ENCODE measurements around the gene LGALS12.
A peak's percentile ranks its signal among the peaks of the same experiment; 100 is the strongest.

The LGALS12 gene

DNA sequence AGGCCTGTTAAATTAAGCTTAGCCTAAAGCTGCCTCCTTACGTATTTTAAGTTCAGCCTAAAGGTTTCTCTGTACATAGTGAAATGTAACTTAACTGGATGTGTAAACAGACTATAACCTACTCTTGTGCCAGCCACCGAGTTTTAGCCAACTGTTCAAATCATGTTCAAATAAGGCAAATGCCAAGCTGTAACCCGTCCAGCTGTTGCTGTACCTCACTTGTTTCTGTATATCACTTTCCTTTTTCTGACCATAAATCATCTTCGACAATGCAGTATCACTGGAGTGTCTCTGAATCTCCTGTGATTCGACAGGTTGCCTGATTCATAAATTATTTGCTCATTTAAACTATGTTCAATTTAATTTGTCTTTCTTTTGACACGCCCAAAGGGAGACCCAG is 10.9 kb upstream of the LGALS12 start:
- Histone ChIP-seq H3K27ac (no peak overlapping the region), H3K36me3 (no peaks in the 10 kb centered on the region), H3K9me3 (no peaks in the 10 kb centered on the region), H3K4me1 (ENCODE audit: control insufficient read depth in 1 of 2, insufficient read depth in 1 of 2, low read depth in 1 of 2, low read length in 1 of 2) (peaks cover 30 to 42% of the 10 kb centered on the region in 2 experiments), H3K27me3 (peaks cover 11% of the 10 kb centered on the region), H3K4me3 (ENCODE audit: low read depth in 1 of 2, low read length in 1 of 2) (no peak overlapping the region)
- TF ChIP-seq, protein P1, sequence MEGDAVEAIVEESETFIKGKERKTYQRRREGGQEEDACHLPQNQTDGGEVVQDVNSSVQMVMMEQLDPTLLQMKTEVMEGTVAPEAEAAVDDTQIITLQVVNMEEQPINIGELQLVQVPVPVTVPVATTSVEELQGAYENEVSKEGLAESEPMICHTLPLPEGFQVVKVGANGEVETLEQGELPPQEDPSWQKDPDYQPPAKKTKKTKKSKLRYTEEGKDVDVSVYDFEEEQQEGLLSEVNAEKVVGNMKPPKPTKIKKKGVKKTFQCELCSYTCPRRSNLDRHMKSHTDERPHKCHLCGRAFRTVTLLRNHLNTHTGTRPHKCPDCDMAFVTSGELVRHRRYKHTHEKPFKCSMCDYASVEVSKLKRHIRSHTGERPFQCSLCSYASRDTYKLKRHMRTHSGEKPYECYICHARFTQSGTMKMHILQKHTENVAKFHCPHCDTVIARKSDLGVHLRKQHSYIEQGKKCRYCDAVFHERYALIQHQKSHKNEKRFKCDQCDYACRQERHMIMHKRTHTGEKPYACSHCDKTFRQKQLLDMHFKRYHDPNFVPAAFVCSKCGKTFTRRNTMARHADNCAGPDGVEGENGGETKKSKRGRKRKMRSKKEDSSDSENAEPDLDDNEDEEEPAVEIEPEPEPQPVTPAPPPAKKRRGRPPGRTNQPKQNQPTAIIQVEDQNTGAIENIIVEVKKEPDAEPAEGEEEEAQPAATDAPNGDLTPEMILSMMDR (IDR thresholded peaks at IDR 0.05) = no peak

DNA sequence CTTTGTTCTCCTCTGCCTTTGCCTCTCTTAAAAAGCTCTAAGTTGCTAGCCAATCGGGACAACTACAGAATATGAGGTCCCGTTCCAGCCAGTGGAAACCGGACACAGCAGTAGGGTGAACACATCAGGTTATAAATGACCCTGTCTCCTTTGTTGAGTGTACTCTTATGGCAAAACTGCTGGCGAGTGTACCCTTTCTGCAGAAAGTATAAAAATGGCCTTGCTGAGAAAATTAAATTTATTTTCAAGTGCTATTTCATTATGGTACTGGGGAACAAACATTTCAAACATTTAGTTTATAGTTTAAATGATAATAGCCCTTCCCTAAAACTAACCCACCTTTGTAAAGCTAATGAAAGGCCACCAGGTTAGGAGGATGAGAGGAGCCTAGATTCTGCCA is 6.0 kb upstream of the LGALS12 start:
- Histone ChIP-seq H3K4me1 (ENCODE audit: control insufficient read depth in 1 of 2, insufficient read depth in 1 of 2, low read depth in 1 of 2, low read length in 1 of 2) (peaks cover 60 to 66% of the 10 kb centered on the region in 2 experiments), H3K9me3 (no peaks in the 10 kb centered on the region), H3K27ac (peak overlapping the region; percentile 71), H3K27me3 (no peaks in the 10 kb centered on the region), H3K36me3 (no peaks in the 10 kb centered on the region), H3K4me3 (ENCODE audit: low read depth in 1 of 2, low read length in 1 of 2) (no peak overlapping the region)
- TF ChIP-seq, protein P1 (IDR thresholded peaks at IDR 0.05) = no peak

DNA sequence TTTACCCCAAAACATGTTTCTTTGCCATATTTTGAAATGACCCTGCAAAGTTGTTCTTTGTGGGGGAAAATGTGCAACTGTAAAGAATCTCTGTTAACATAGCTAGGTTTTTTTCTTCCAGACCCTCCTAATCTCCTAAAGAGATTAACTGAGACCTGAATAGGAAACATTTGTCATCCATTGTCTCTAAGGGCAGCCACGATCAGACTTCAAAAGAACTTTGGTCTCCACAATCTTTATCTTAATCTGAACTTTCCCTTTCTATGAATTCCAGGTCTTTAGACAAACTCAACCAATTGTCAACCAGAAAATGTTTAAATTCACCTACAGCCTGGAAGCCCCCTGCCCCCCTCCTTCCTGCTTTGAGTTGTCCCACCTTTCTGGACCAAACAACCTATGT is 4.6 kb upstream of the LGALS12 start:
- Histone ChIP-seq H3K9me3 (no peaks in the 10 kb centered on the region), H3K27ac (peak overlapping the region; percentile 87), H3K27me3 (no peaks in the 10 kb centered on the region), H3K4me3 (ENCODE audit: low read depth in 1 of 2, low read length in 1 of 2) (no peak overlapping the region), H3K36me3 (no peaks in the 10 kb centered on the region), H3K4me1 (ENCODE audit: control insufficient read depth in 1 of 2, insufficient read depth in 1 of 2, low read depth in 1 of 2, low read length in 1 of 2) (peaks cover 74 to 80% of the 10 kb centered on the region in 2 experiments)
- TF ChIP-seq, protein P1 (IDR thresholded peaks at IDR 0.05) = no peak

DNA sequence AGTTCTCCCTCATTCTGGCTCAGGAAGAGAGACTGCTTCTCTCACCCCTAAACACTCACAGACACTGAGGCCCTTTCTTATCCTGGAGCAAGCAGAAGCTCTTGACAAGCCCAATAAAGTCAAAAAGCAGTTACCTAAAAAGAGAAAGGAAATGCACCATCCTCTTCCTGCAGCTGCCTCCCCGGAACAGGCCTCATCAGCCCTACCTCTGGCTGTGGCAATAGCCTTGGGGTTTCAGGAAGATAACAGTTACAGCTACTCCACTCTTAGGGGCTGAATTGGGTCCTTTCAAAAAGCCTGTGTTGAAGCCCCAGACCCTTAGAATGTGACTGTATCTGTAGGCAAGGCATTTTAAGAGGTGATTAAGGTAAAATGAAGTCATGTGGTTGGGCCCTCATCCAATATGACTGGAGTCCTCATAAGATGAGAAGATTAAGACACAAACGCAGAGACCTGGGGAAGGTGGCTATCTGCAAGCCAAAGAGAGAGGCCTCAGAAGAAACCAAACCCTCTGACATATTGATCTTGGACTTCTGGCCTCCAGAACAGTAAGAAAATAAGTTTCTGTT is 3.5 kb upstream of the LGALS12 start:
- peak overlapping the region; percentile 46 to 52 for H3K4me3 ChIP-seq (ENCODE audit: low read depth in 1 of 2, low read length in 1 of 2)
- H3K4me1 ChIP-seq (ENCODE audit: control insufficient read depth in 1 of 2, insufficient read depth in 1 of 2, low read depth in 1 of 2, low read length in 1 of 2) = peaks cover 85 to 91% of the 10 kb centered on the region in 2 experiments

DNA sequence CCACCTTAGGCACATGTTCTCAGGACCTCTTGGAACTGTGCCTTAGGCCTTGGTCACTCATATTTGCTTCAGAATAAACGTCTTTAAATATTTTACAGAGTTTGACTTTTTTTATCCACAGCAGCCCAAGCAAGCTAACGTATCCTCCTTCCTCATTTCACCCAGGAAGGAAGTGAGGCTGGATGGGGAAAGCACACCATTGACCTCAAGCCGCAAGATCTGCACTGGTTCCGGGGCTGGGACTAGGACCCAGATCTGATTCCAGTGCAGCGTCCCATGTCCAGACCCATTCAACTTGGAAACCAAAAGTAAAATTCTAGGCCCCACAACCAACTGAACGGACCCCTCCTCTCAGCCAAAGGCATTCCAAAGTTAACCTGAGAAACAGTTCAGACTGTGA is 2.4 kb upstream of the LGALS12 start:
- no peaks in the 10 kb centered on the region for H3K36me3 ChIP-seq
- H3K9me3 ChIP-seq = no peaks in the 10 kb centered on the region
- H3K4me3 ChIP-seq (ENCODE audit: low read depth in 1 of 2, low read length in 1 of 2) = peak overlapping the region; percentile 46 to 52
- H3K27ac ChIP-seq = peak overlapping the region; percentile 87
- H3K27me3 ChIP-seq = no peaks in the 10 kb centered on the region
- TF ChIP-seq, protein P1 (IDR thresholded peaks at IDR 0.05) = no peak
- peaks cover 96 to 100% of the 10 kb centered on the region in 2 experiments for H3K4me1 ChIP-seq (ENCODE audit: control insufficient read depth in 1 of 2, insufficient read depth in 1 of 2, low read depth in 1 of 2, low read length in 1 of 2)

More for the DNA sequence above, 3.5 kb upstream of the LGALS12 start:
- TF ChIP-seq, protein P1 (IDR thresholded peaks at IDR 0.05) = no peak
- H3K27ac ChIP-seq = peak overlapping the region; percentile 87
- no peaks in the 10 kb centered on the region for H3K36me3 ChIP-seq
- H3K9me3 ChIP-seq = no peaks in the 10 kb centered on the region
- H3K27me3 ChIP-seq = no peaks in the 10 kb centered on the region
